NCI-H128 (cell line): ENCODE data around the gene CDK15.
"Not testable (repeated sequence)": the region's sequence is repeated elsewhere in the genome, so short reads cannot be mapped to it uniquely, and the experiment has no call there.

ENCODE experiments used
- DNase-seq: peaks from one replicate; lab custom pipeline; 2025; ENCODE audit not compliant: unreplicated experiment; lab: John Stamatoyannopoulos, UW

CDK15 gene

GRCh38 chr2:201806442-201807170, at the start of gene CDK15:
Gene CDK15 (plus strand): TSS chr2:201806537. CDS start chr2:201806665, 128 bp downstream.
- no peak for DNase-seq

DNA sequence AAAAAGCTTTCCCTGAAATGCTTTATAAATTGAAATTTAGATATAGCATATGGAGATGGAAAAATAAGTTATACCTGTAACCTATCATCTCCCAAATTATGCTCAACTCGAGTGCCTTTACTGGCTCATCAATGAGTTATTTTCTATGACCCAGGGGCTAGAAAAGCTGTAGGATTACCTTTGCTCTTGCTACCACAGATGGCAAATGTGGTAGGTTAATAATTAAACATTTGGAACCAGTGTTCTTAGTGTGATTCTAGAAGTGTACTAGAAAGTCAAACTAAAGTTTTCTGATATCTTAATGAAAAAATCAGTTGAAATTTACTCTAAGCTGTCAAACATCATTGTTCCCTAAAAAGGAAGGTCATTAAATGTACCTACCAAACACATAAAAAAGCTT, 48.1 kb upstream of the CDK15 start:
- DNase-seq: no peak

- DNase-seq: no peak
These were observed 47.5 kb upstream of the CDK15 start for GRCh38 chr2:201758873-201759272.

- no peak for DNase-seq
These were observed 46.8 kb upstream of the CDK15 start for GRCh38 chr2:201759567-201759966.

- no peak for DNase-seq
These were observed 45.2 kb upstream of the CDK15 start for GRCh38 chr2:201761101-201761500.

- DNase-seq: not testable (repeated sequence)
These were observed 41.9 kb upstream of the CDK15 start for GRCh38 chr2:201764469-201764868.

GRCh38 chr2:201765799-201766198, 40.5 kb upstream of the CDK15 start:
- no peak for DNase-seq

- DNase-seq: no peak
These were observed 37.4 kb upstream of the CDK15 start for GRCh38 chr2:201768918-201769317.

DNA sequence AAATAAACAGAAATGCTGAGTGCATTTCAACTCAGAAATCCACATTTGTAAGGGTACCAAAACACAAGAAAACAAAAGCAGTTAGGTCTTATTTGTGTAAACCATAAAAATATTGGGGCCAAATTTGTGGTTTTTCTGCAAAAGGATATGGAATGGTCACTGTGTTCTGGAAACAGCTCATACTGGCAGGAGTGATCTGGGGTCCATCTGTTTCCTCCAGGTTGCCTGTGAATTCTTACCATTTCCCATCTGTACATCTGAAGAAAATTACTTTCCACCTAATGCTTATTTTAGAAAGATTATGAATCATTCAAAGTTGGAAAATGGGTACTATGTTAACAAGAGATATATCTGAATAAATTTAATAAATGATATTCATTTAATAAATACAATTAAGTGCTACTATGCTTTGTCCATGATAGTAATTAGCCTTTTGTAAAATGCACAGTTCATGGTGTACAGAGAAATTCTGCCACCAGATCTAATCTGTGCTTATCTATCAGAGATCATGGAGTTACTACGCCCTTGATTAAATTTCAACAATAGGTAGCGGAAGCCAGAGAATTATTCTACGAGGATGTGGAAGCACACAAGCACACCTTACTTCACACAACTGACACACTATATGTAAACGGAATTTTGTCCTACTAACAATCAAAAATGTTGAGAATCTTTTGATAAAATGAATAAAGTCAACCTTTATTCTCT, 36.5 kb upstream of the CDK15 start:
- DNase-seq: no peak

- no peak for DNase-seq
These were observed 32.3 kb upstream of the CDK15 start for GRCh38 chr2:201773990-201774389.

- no peak for DNase-seq
These were observed 31.8 kb upstream of the CDK15 start for GRCh38 chr2:201774546-201774945.

DNA sequence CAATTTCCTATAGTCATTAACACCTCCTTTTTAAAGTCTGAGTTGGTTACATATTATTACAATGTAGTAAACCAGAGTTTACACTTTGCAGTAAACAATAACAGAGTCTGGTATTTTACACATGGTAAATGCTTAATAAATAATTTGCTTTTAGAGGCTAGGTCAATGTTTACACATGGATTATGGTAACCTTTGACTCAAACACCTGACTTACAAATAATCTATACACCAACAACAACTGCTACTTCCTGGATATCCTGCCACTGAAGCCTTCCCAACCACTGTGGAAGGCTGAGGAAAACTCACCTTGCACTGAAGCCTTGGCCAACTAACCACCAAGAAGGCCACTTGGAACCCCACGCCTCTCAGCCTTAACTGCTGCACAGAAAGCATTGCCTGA, 31.0 kb upstream of the CDK15 start:
- DNase-seq: no peak

DNA sequence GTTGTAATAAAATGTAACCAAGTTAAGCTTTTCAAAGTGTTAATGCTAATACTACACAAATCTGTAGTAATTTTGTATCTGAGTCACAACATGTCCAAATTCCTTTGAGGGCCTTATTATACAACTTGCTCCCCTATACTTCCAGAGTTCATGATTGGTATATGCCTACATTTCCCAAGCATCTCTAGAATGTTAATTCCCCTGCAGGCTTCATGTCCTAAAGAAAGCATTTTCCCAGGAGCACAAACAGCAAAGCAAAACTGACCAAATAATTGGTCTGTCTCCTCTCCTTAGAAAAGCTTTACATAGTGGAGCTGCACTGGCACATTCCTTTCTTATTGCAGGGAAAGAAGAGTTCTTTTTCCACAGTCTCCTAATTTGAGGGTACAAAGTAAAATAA, 29.3 kb upstream of the CDK15 start:
- no peak for DNase-seq

DNA sequence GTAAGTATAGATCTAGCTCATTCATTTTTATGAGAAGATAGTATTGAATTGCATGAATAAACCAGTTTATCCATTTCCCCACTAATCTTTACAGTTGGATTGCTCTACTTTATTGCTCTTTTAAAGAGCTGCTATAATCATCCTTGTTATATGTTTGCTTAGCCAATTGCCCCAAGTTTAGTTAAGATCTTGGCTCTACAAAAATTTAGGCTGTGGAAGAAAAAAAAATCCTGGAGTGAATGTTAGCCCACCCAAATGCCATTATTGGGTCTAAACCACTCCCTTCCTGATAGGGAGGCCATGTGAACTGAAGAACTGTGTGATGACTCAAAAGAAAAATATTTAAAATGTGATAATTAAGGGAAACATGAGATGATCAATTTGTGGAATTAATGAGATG, 28.5 kb upstream of the CDK15 start:
- no peak for DNase-seq

GRCh38 chr2:201779901-201780673, 26.2 kb upstream of the CDK15 start:
- no peak for DNase-seq

DNA sequence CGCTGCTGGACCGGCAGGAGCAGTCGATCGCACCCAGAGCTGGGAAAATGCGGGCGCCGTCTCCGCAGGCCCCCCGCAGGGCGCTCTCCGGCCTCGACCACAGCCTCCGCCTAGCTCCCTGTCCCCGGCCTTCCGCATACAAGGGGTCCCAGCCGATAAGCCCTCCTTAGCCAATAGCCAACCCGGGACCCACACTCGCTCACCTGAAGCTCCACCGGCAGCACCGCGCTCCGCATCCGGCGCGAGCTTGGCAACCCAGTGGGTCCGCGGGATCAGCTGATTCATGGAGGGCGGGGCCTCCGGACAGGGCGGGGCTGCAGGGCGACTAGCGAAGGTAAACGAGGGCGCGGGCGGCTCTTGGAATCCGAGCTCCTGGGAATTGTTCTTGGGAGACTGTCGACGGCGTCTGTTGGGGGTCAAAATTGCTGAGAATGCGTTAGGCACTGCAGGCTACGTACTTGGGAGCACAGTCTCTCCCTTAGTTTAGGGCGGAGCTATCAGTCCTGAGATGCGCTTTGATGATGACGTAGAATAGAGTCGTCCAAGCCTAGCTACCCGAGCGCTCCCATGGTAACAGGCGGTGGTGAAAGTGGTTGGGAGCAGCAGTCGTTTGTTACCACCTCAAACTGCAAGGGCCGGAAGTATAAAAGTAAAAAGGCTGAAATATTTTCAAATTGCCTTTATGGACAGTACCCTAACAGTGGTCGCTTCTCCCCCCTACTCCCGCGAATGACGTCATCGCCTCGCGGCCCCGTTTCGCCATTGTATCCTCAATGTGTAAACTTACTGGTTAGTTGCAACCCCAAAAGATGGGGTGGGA, 25.5 kb upstream of the CDK15 start, which contains the start of gene ALS2:
Gene ALS2, minus strand, starts transcription at position 260 of the 820 bp plus-strand sequence. CDS start 12,048 bp downstream, outside the sequence.
- DNase-seq: peak; percentile 97

- no peak for DNase-seq
These were observed 24.7 kb upstream of the CDK15 start for GRCh38 chr2:201781557-201782051.

DNA sequence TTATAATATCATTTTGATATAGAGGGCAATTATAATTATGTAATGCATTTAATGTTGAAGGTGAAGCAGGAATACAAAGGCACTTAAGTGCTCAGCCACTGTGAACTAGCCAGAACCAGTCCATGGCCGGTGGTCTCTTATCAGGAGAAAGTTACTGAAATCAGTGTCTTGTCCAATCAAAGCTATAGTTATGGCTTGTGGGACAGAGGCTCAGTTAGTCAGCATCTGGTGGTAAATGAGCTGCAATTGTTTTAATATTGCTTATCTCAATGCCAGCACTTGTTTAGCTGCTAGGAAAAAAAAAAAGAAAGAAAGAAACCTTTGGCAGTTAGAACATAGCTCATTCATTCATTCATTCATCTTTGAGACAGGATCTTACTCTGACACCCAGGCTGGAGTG, 21.8 kb upstream of the CDK15 start:
- no peak for DNase-seq

- DNase-seq: no peak
These were observed 21.2 kb upstream of the CDK15 start for GRCh38 chr2:201785135-201785534.

- no peak for DNase-seq
These were observed 19.9 kb upstream of the CDK15 start for GRCh38 chr2:201786471-201786870.

DNA sequence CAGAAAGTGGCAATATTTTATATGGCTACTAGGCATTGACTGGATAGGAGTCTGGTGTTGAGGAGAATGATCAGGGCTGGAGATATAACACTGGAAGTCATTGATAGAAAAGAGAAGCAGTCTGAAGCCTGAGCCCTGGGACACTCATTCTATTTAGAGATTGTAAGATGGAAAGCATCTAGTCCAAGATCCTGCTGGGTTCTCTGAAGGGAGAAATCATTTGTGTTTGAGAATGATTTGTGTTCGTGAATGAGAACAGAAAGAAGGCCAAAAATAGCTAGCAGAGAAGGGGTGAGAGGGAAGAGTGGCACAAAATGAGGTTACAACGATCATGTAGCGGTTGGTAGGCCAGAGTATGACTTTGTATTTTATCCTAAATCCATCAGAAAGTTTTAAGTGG, 18.0 kb upstream of the CDK15 start:
- DNase-seq: no peak
